IMR-90 (cell line): ENCODE results near the gene ABCC8. TPM values are rescaled to one million over a fixed set of nuclear protein-coding genes. Genes with fewer than 3 reads are reported as not detected.

Experiments used
- ATAC-seq: fragments of 200-7000 bp; cut with Tn5 transposase; 2 replicates; pipeline ENCODE4 v1.9.1; 2020; ENCODE audit warnings: low read depth, mild to moderate bottlenecking, moderate library complexity
- BruUV-seq: library from RNA; stranded (reverse); fragments of 400-500 nt; replicated peaks from 2 replicates; lab custom pipeline; 2021; lab: Mats Ljungman, UMichigan
- CTCF ChIA-PET: fragments of 300-600 bp; formaldehyde crosslinking; extraction: SDS; loops from one replicate; lab custom pipeline; 2021; ENCODE audit warnings: antibody characterized with exemption; lab: Yijun Ruan, JAX
- POLR2A ChIA-PET: fragments of 300-600 bp; sonication (Branson Sonifier 250); formaldehyde crosslinking; loops from one replicate; lab custom pipeline; 2022; ENCODE audit warnings: antibody characterized with exemption; ENCODE audit not compliant: unreplicated experiment; lab: Charles Lee
- DNase-seq: peaks from one replicate; pipeline ENCODE4 v3.0.0; 2013
- H2AFZ ChIP-seq: replicated peaks from 2 replicates; pipeline ENCODE3; 2013; ENCODE audit warnings: low read length, mild to moderate bottlenecking; ENCODE audit not compliant: poor library complexity
- H2AK5ac ChIP-seq: 2 replicates; pipeline ENCODE4 v1.6.1; 2013; ENCODE audit warnings: low read depth, low read length, inconsistent platforms
- H2AK9ac ChIP-seq: replicated peaks from 2 replicates; pipeline ENCODE3; 2013; ENCODE audit warnings: mild to moderate bottlenecking, low read depth, low read length, moderate library complexity; ENCODE audit not compliant: poor library complexity
- H2BK120ac ChIP-seq: 2 replicates; pipeline ENCODE4 v1.6.1; 2013; ENCODE audit warnings: low read depth, low read length, inconsistent platforms
- H2BK15ac ChIP-seq: 3 replicates; pipeline ENCODE4 v1.6.1; 2013; ENCODE audit warnings: low read depth, low read length, inconsistent platforms
- H2BK20ac ChIP-seq: 2 replicates; pipeline ENCODE4 v1.6.1; 2013; ENCODE audit warnings: low read depth, mild to moderate bottlenecking, inconsistent platforms, low read length, moderate library complexity
- H2BK5ac ChIP-seq: 2 replicates; pipeline ENCODE4 v1.6.1; 2013; ENCODE audit warnings: mild to moderate bottlenecking, low read depth, low read length, inconsistent platforms; ENCODE audit not compliant: poor library complexity, severe bottlenecking
- H3K14ac ChIP-seq: replicated peaks from 2 replicates; pipeline ENCODE4 v1.6.1; 2013; ENCODE audit warnings: low read depth, low read length, inconsistent platforms
- H3K18ac ChIP-seq: 2 replicates; pipeline ENCODE4 v1.6.1; 2013; ENCODE audit warnings: low read depth, low read length, control low read depth
- H3K23ac ChIP-seq: 2 replicates; pipeline ENCODE4 v1.6.1; 2013; ENCODE audit warnings: low read depth, low read length, inconsistent platforms
- H3K27ac ChIP-seq: 2 replicates; pipeline ENCODE4 v1.5.1; 2013; ENCODE audit warnings: mild to moderate bottlenecking, control low read depth, low read length; ENCODE audit not compliant: insufficient read depth
- H3K27me3 ChIP-seq: 2 replicates; pipeline ENCODE4 v1.6.1; 2013; ENCODE audit warnings: low read length; ENCODE audit not compliant: control insufficient read depth, insufficient read depth
- H3K36me3 ChIP-seq: 2 replicates; pipeline ENCODE4 v1.6.1; 2013; ENCODE audit warnings: low read length, mixed read lengths; ENCODE audit not compliant: control insufficient read depth, insufficient read depth
- H3K4ac ChIP-seq: 2 replicates; pipeline ENCODE4 v1.6.1; 2013; ENCODE audit warnings: low read depth, low read length, inconsistent platforms
- H3K4me1 ChIP-seq: 2 replicates; pipeline ENCODE4 v1.6.1; 2013; ENCODE audit warnings: low read length, mixed read lengths; ENCODE audit not compliant: control insufficient read depth, insufficient read depth
- H3K4me2 ChIP-seq: 2 replicates; pipeline ENCODE4 v1.6.1; 2013; ENCODE audit warnings: low read depth, mild to moderate bottlenecking, control low read depth, low read length, moderate library complexity
- H3K4me3 ChIP-seq: 2 replicates; pipeline ENCODE4 v1.5.1; 2013; ENCODE audit warnings: low read depth, mild to moderate bottlenecking, control low read depth, low read length, moderate library complexity; ENCODE audit not compliant: insufficient read depth
- H3K56ac ChIP-seq: 2 replicates; pipeline ENCODE4 v1.6.1; 2013; ENCODE audit warnings: low read length, inconsistent platforms; ENCODE audit not compliant: insufficient read depth; ENCODE audit errors: extremely low read depth
- H3K79me1 ChIP-seq, 2 experiments: 2 replicates each; pipeline ENCODE4 v1.6.1; 2013; ENCODE audit warnings: low read length in 2 of 2, inconsistent platforms in 1 of 2, low read depth in 1 of 2
- H3K9ac ChIP-seq: 2 replicates; pipeline ENCODE4 v1.6.1; 2013; ENCODE audit warnings: low read depth, low read length, control low read depth
- H3K9me1 ChIP-seq: 2 replicates; pipeline ENCODE4 v1.6.1; 2013; ENCODE audit warnings: low read length, inconsistent platforms; ENCODE audit not compliant: insufficient read depth
- H3K9me3 ChIP-seq: 2 replicates; pipeline ENCODE4 v1.6.1; 2013; ENCODE audit warnings: low read length; ENCODE audit not compliant: control insufficient read depth, insufficient read depth
- H4K20me1 ChIP-seq: 2 replicates; pipeline ENCODE4 v1.6.1; 2013; ENCODE audit warnings: low read length, inconsistent platforms; ENCODE audit not compliant: insufficient read depth
- H4K5ac ChIP-seq: 2 replicates; pipeline ENCODE4 v1.6.1; 2013; ENCODE audit warnings: mild to moderate bottlenecking, low read depth, low read length, control low read depth
- H4K8ac ChIP-seq, 2 experiments: 2 replicates each; pipeline ENCODE4 v1.6.1; 2013; ENCODE audit warnings: low read depth in 2 of 2, low read length in 2 of 2, control low read depth in 1 of 2, inconsistent platforms in 1 of 2
- H4K91ac ChIP-seq: 2 replicates; pipeline ENCODE4 v1.6.1; 2013; ENCODE audit warnings: low read depth, low read length, inconsistent platforms; ENCODE audit not compliant: insufficient read depth
- MAFK ChIP-seq: IDR thresholded peaks from 2 replicates; pipeline ENCODE4 v1.6.1; 2012; ENCODE audit warnings: low read depth, low read length, improper control_type of control experiment
- MXI1 ChIP-seq: IDR thresholded peaks from 2 replicates; pipeline ENCODE4 v1.6.1; 2012; ENCODE audit warnings: low read depth, mild to moderate bottlenecking, low read length, moderate library complexity, borderline replicate concordance
- WGBS, 2 experiments: methylation state at CpG; one replicate each; pipeline versions ENCODE4 v1.1.5 to v1.1.7; 2013; ENCODE audit warnings: missing lambda C conversion rate in 2 of 2; ENCODE audit not compliant: insufficient read length in 1 of 2; ENCODE audit errors: extremely low coverage in 2 of 2; 5-methylcytosine and 5-hydroxymethylcytosine counted together
- dilution Hi-C: fragments of 300-500 bp; cut with HindIII; formaldehyde crosslinking; loops from one replicate; pipeline ENCODE4 v1.14.3; 2018; ENCODE audit warnings: low sequenced_read_pairs; ENCODE audit not compliant: unreplicated experiment
- in situ Hi-C: fragments of 300-500 bp; cut with MboI; formaldehyde crosslinking; loops from 3 replicates; pipeline ENCODE4 v1.14.3; 2019; ENCODE audit warnings: low sequenced_read_pairs, inconsistent platforms, mixed read lengths
- intact Hi-C: fragments of 100-400 bp; cut with micrococcal nuclease; formaldehyde crosslinking; loops from 2 replicates; pipeline ENCODE4 v1.10.0; 2022
- polyA plus RNA-seq, 3 experiments: library from polyadenylated mRNA; depleted of rRNA; stranded (reverse); fragments of >200 nt; gene quantifications; 2 replicates each; pipeline ENCODE4 v1.2.3, GENCODE V29; 2012; ENCODE audit warnings: low replicate concordance in 1 of 3
- total RNA-seq: library from RNA; depleted of rRNA; stranded (reverse); fragments of >200 nt; gene quantifications from 2 replicates; pipeline ENCODE4 v1.2.3, GENCODE V29; 2012
- TF ChIP-seq, protein P1 (sequence below): fragments of 150-350 bp; IDR thresholded peaks from 2 replicates; pipeline ENCODE4 v1.6.1; 2017; ENCODE audit warnings: mild to moderate bottlenecking, antibody characterized with exemption, low read length, low read depth

The ABCC8 gene
- total and polyA plus RNA-seq, 2 of the 4 experiments (the other 2 are of a cell fraction) = not detected

GRCh38 chr11:17428925-17429324 is 47.7 kb downstream of the ABCC8 start:
- no peak overlapping the region for H3K4me2 ChIP-seq
- no peak overlapping the region for H3K27ac ChIP-seq
- ChIA-PET POLR2A (no interaction called here), CTCF (no interaction called here)
- intact Hi-C loops = no loop called here
- no peaks in the 10 kb centered on the region for H3K9me1 ChIP-seq
- no peak overlapping the region for H2AFZ ChIP-seq
- BruUV-seq = no TSS peak
- no peak overlapping the region for H2BK20ac ChIP-seq
- TF ChIP-seq, protein P1, sequence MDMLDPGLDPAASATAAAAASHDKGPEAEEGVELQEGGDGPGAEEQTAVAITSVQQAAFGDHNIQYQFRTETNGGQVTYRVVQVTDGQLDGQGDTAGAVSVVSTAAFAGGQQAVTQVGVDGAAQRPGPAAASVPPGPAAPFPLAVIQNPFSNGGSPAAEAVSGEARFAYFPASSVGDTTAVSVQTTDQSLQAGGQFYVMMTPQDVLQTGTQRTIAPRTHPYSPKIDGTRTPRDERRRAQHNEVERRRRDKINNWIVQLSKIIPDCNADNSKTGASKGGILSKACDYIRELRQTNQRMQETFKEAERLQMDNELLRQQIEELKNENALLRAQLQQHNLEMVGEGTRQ = no peak
- TF ChIP-seq MXI1 (no peak), MAFK (no peak)
- no peak overlapping the region for H3K4ac ChIP-seq
- H3K4me3 ChIP-seq = no peak overlapping the region
- no peak overlapping the region for H3K9ac ChIP-seq
- no peak overlapping the region for H3K18ac ChIP-seq
- H3K9me3 ChIP-seq = no peaks in the 10 kb centered on the region
- ATAC-seq (no peak), DNase-seq (no peak)
- H4K91ac ChIP-seq = no peak overlapping the region
- H3K27me3 ChIP-seq = peaks cover 15% of the 10 kb centered on the region
- no CpG with 5 or more reads among the region's 3 CpGs for WGBS, 2 experiments
- H3K23ac ChIP-seq = no peak overlapping the region
- dilution Hi-C loops = no loop called here
- in situ Hi-C loops = no loop called here
- H2AK9ac ChIP-seq = no peak overlapping the region
- H3K36me3 ChIP-seq = no peaks in the 10 kb centered on the region
- H4K8ac ChIP-seq = no peak overlapping the region
- H2BK5ac ChIP-seq = no peak overlapping the region
- no peaks in the 10 kb centered on the region for H3K4me1 ChIP-seq
- H3K56ac ChIP-seq = no peak overlapping the region
- H3K14ac ChIP-seq = no peak overlapping the region
- no peaks in the 10 kb centered on the region for H4K20me1 ChIP-seq
- H3K79me1 ChIP-seq = no peaks in the 10 kb centered on the region
- no peak overlapping the region for H2AK5ac ChIP-seq
- H2BK120ac ChIP-seq = no peak overlapping the region
- H4K5ac ChIP-seq = no peak overlapping the region
- no peak overlapping the region for H2BK15ac ChIP-seq
